Ishikawa (cell line): ENCODE results near the gene TNNI3K.

Experiments used
- FOXM1 ChIP-seq: IDR thresholded peaks from 2 replicates; pipeline ENCODE4 v1.6.1; 2012; ENCODE audit warnings: low read depth, borderline replicate concordance
- NFIC ChIP-seq: IDR thresholded peaks from 2 replicates; pipeline ENCODE4 v1.6.1; 2012
- TCF12 ChIP-seq: IDR thresholded peaks from 2 replicates; pipeline ENCODE4 v1.6.1; 2012; ENCODE audit warnings: low read depth
- TEAD4 ChIP-seq: IDR thresholded peaks from 2 replicates; pipeline ENCODE4 v1.6.1; 2012
- TF ChIP-seq, protein P1 (sequence below): IDR thresholded peaks from 2 replicates; pipeline ENCODE4 v1.6.1; 2012; ENCODE audit warnings: low read depth, mild to moderate bottlenecking
- TF ChIP-seq, protein P2 (sequence below): IDR thresholded peaks from 2 replicates; pipeline ENCODE4 v1.6.1; 2012

- TF ChIP-seq NFIC (no peak), FOXM1 (no peak), TCF12 (no peak), TEAD4 (no peak)
- TF ChIP-seq, protein P1, sequence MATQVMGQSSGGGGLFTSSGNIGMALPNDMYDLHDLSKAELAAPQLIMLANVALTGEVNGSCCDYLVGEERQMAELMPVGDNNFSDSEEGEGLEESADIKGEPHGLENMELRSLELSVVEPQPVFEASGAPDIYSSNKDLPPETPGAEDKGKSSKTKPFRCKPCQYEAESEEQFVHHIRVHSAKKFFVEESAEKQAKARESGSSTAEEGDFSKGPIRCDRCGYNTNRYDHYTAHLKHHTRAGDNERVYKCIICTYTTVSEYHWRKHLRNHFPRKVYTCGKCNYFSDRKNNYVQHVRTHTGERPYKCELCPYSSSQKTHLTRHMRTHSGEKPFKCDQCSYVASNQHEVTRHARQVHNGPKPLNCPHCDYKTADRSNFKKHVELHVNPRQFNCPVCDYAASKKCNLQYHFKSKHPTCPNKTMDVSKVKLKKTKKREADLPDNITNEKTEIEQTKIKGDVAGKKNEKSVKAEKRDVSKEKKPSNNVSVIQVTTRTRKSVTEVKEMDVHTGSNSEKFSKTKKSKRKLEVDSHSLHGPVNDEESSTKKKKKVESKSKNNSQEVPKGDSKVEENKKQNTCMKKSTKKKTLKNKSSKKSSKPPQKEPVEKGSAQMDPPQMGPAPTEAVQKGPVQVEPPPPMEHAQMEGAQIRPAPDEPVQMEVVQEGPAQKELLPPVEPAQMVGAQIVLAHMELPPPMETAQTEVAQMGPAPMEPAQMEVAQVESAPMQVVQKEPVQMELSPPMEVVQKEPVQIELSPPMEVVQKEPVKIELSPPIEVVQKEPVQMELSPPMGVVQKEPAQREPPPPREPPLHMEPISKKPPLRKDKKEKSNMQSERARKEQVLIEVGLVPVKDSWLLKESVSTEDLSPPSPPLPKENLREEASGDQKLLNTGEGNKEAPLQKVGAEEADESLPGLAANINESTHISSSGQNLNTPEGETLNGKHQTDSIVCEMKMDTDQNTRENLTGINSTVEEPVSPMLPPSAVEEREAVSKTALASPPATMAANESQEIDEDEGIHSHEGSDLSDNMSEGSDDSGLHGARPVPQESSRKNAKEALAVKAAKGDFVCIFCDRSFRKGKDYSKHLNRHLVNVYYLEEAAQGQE = no peak
- TF ChIP-seq, protein P2, sequence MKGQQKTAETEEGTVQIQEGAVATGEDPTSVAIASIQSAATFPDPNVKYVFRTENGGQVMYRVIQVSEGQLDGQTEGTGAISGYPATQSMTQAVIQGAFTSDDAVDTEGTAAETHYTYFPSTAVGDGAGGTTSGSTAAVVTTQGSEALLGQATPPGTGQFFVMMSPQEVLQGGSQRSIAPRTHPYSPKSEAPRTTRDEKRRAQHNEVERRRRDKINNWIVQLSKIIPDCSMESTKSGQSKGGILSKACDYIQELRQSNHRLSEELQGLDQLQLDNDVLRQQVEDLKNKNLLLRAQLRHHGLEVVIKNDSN = no peak
Observed at GRCh38 chr1:74452035-74452434, 216.8 kb downstream of the TNNI3K start.
